ENCODE data around the gene RP2.

RP2 gene

DNA sequence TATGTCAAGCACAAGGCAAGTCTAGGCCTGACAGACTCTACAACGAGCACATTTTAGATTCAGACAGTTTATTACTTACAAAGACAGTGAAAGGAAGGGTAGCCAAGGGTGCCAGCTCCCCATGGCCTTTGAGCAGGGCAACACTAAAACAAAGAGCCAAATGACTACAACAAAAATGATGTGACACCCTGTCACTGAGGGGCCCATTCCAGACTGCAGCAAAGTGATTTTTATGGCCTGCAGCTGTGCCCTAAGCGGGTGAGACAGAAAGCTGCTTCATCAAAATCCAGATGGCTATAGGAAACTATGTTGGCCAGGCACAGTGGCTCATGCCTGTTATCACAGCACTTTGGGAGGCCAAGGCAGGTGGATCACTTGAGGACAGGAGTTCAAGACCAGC, 13.4 kb upstream of the RP2 start:
- TF ChIP-seq, protein P1, sequence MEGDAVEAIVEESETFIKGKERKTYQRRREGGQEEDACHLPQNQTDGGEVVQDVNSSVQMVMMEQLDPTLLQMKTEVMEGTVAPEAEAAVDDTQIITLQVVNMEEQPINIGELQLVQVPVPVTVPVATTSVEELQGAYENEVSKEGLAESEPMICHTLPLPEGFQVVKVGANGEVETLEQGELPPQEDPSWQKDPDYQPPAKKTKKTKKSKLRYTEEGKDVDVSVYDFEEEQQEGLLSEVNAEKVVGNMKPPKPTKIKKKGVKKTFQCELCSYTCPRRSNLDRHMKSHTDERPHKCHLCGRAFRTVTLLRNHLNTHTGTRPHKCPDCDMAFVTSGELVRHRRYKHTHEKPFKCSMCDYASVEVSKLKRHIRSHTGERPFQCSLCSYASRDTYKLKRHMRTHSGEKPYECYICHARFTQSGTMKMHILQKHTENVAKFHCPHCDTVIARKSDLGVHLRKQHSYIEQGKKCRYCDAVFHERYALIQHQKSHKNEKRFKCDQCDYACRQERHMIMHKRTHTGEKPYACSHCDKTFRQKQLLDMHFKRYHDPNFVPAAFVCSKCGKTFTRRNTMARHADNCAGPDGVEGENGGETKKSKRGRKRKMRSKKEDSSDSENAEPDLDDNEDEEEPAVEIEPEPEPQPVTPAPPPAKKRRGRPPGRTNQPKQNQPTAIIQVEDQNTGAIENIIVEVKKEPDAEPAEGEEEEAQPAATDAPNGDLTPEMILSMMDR (IDR thresholded peaks at IDR 0.05): no peak
- TF ChIP-seq ZFX (IDR thresholded peaks at IDR 0.05; ENCODE audit: borderline replicate concordance): no peak
- H3K27ac ChIP-seq: no peak overlapping the region

DNA sequence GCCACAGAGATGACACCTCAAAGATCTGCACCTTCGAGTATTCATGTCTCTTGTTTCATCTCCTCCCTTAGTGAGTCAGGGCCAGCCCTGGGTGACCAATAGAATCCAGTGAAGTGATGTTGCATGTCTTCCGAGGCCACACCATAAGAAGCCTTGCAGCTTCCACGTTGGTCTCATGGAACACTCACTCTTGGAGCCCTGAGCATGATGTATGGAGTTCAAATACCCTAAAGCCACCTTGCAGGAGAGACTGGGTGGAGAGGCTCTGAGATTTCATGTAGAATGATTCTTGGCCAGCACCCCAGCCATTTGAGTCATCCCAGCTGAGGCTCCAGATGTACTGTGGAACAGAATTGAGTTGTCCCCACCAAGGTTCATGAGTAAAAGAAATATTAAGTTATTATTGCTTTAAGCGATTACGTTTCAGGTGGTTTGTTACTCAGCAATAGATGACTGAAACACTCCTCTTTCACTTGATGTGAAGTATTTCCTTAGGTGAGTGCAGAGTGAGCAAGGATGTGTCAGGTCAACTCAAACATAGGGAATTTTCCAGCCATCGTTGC, 5.0 kb upstream of the RP2 start:
- no peak for TF ChIP-seq ZFX (IDR thresholded peaks at IDR 0.05; ENCODE audit: borderline replicate concordance)
- TF ChIP-seq, protein P1 (IDR thresholded peaks at IDR 0.05): no peak
- H3K27ac ChIP-seq: no peak overlapping the region

DNA sequence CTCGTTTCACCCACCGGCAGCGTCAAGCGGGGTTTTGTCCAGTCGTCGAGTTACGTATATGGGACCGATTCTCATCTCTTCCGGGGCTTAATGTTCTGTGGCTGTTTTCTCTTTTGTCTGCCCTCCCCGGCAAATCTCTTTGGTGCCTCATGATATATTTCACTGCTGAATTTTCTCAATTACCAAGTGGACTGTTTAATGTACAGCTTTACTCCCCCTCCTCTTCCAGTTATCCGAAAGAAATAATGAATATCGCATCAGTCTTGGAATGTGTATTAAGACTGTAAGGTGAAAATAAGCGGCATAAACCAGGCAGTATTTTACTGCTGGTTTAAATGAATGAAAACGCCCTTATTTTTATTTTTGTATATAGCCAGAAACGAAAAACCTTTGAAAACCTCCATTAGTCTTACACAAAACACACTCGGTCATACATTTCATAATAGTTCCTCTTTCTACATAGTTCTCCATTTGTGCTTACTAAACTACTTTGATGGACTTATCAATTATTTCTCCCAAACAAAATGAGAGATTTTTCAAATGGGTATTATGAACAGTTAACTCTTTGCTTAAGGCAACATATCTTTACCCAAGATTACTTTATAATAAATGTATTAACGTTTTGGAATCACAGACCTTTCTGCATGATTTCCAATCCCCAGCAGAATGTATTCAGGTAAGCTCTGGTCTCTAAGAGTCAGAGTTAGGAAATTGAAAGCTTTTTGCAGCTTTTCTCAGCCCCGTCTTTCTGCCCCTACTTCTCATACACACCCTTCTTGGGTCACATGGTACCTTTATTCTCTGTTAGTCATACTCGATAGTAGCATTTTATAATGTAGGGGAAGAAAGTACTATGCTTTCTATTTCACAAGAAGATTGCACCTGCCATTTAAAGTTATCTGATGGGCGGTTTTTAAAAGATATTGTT, 979 bp downstream of the RP2 start:
- TF ChIP-seq ZFX (IDR thresholded peaks at IDR 0.05; ENCODE audit: borderline replicate concordance): no peak
- TF ChIP-seq, protein P1 (IDR thresholded peaks at IDR 0.05): no peak
- peak overlapping the region; percentile 38 for H3K27ac ChIP-seq

DNA sequence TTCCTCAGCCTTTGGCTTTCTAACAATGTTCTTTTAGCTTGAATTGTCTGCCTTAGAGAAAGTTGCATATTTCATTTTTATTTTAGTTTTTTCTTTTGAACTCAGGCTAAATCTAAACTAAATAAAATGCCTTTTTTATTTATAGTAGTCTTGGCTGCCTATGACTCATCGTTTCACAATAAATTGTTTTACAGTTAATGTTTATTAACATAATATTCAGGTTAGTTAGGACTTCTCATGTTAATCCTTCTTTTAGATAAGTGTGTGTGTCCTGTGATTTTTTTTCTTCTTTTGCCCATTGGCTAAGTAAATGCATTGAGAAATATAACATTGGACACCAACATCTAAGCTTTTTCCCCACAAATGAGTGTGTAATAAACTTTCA, 1.6 kb downstream of the RP2 start:
- TF ChIP-seq ZFX (IDR thresholded peaks at IDR 0.05; ENCODE audit: borderline replicate concordance): no peak
- TF ChIP-seq, protein P1 (IDR thresholded peaks at IDR 0.05): no peak
- H3K27ac ChIP-seq: no peak overlapping the region

DNA sequence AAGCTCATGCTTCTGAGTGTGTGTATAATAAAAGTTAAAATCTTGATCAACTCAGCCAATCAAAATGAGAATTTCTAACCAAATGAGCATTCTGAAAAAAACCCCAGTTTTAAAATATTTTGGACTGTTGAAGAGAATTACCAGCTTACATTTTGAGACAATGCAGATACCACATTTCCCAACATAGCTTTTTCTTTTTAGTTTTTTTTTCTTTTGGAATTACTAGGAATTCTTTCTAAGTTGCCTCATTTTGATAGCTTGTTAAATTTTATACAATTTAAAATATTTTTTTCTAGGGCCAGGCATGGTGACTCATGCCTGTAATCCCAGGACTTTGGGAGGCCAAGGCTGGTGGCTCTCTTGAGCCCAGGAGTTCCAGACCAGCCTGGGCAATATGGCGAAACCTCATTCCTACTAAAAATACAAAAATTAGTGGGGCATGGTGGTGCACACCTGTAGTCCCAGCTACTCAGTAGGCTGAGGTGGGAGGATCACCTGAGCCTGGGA, 2.2 kb downstream of the RP2 start:
- TF ChIP-seq ZFX (IDR thresholded peaks at IDR 0.05; ENCODE audit: borderline replicate concordance): no peak
- TF ChIP-seq, protein P1 (IDR thresholded peaks at IDR 0.05): no peak

DNA sequence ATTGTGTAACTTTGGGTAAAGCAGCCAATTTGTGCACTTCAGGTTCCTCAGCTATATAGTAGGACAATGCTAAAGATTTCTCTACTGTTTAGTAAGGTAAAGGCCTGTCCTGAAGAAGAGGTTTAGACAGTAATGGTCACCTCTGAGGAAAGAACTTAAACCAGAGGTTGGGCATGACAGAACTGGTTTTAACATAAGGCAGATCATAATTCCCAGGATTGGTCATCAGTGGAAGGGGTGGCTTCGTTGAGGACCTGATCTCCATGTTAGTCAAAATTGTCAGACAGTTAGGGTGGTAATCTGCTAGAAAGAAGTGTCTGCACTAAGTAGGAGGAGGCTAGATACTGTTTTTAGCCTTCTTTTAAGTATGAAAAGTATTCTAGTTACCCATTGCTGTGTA, 4.1 kb downstream of the RP2 start:
- TF ChIP-seq, protein P1 (IDR thresholded peaks at IDR 0.05): no peak
- TF ChIP-seq ZFX (IDR thresholded peaks at IDR 0.05; ENCODE audit: borderline replicate concordance): no peak
- H3K27ac ChIP-seq: no peak overlapping the region

More for the DNA sequence above, 2.2 kb downstream of the RP2 start:
- H3K27ac ChIP-seq: no peak overlapping the region

DNA sequence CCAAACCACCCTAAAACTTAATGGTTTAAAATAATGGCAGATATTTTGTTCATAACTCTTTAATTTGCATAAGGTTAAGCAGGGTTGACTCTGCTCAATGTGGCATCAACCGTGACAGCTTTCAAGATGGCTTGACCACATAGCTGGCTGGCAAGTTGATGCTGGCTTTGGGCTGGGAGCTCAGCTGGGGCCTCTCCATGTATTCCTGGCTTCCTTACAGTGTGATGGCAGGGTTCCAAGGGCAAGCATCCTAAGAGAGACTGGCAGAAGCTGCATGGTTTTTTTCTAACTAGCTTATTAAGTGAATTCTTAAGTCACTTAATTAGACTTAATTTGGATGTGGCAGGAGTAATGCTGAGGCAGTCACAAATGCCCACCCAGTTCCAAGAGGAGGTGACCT, 4.5 kb downstream of the RP2 start:
- H3K27ac ChIP-seq: no peak overlapping the region
- TF ChIP-seq, protein P1 (IDR thresholded peaks at IDR 0.05): no peak
- no peak for TF ChIP-seq ZFX (IDR thresholded peaks at IDR 0.05; ENCODE audit: borderline replicate concordance)

Measured in 22Rv1 (cell line).